ENCODE data around the gene GAMT.

DNA sequence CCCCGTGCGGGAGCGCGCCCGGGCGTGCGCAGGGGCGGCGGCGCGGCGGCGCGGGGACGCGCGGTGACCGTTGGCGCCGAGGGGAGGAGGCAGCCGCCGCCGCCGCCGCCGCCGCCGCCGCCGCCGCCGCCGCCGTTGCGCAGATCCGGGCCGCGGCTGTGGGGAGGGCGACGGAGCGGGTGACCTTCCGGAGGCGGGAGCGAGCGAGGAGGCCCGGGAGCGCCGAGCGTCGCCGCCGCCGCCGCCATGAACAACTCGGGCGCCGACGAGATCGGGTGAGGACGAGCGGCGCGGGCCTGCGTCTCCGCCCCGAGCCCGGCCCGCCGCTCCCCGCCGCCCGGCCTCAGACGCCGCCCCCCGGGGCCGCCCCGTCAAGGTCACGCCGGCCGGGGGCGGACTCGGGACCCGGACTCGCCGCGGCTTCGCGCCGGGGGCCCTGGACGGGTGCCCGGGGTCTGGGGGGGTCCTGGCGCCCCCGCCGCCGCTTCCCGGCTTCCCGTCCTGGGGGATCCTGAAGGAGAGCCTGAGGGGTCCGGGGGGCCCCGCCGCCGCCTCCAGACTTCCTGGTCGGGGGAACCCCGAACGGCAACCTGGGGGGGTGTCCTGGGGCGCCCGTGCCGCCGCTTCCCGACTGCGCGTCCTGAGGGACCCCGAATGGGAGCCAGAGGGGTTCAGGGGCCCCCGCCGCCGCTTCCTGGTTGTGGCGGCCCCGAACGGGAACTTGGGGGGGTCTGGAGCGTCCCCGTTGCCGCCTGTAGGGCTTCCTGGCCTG lies 6.4 kb upstream of the GAMT start, which contains the start of gene DAZAP1:
- TF ChIP-seq, protein P1, sequence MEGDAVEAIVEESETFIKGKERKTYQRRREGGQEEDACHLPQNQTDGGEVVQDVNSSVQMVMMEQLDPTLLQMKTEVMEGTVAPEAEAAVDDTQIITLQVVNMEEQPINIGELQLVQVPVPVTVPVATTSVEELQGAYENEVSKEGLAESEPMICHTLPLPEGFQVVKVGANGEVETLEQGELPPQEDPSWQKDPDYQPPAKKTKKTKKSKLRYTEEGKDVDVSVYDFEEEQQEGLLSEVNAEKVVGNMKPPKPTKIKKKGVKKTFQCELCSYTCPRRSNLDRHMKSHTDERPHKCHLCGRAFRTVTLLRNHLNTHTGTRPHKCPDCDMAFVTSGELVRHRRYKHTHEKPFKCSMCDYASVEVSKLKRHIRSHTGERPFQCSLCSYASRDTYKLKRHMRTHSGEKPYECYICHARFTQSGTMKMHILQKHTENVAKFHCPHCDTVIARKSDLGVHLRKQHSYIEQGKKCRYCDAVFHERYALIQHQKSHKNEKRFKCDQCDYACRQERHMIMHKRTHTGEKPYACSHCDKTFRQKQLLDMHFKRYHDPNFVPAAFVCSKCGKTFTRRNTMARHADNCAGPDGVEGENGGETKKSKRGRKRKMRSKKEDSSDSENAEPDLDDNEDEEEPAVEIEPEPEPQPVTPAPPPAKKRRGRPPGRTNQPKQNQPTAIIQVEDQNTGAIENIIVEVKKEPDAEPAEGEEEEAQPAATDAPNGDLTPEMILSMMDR (IDR thresholded peaks at IDR 0.05; ENCODE audit: low read length) = no peak
- no peak for TF ChIP-seq EZH2 (optimal IDR thresholded peaks at IDR 0.05; ENCODE audit: low read depth, low read length)
- TF ChIP-seq EZH2phosphoT487 (IDR thresholded peaks at IDR 0.05; ENCODE audit: low read length) = no peak

Data from MM.1S (cell line).